IMR-90 (cell line): ENCODE measurements around the gene CINP. TPM values are rescaled to one million over a fixed set of nuclear protein-coding genes. Genes with fewer than 3 reads are reported as not detected.

Experiments
- ATAC-seq: fragments of 200-7000 bp; cut with Tn5 transposase; 2 replicates; pipeline ENCODE4 v1.9.1; 2020; ENCODE audit warnings: low read depth, mild to moderate bottlenecking, moderate library complexity
- BruUV-seq: library from RNA; stranded (reverse); fragments of 400-500 nt; replicated peaks from 2 replicates; lab custom pipeline; 2021; lab: Mats Ljungman, UMichigan
- CTCF ChIA-PET: fragments of 300-600 bp; formaldehyde crosslinking; extraction: SDS; loops from one replicate; lab custom pipeline; 2021; ENCODE audit warnings: antibody characterized with exemption; lab: Yijun Ruan, JAX
- POLR2A ChIA-PET: fragments of 300-600 bp; sonication (Branson Sonifier 250); formaldehyde crosslinking; loops from one replicate; lab custom pipeline; 2022; ENCODE audit warnings: antibody characterized with exemption; ENCODE audit not compliant: unreplicated experiment; lab: Charles Lee
- DNase-seq: peaks from one replicate; pipeline ENCODE4 v3.0.0; 2013
- H2AFZ ChIP-seq: replicated peaks from 2 replicates; pipeline ENCODE3; 2013; ENCODE audit warnings: low read length, mild to moderate bottlenecking; ENCODE audit not compliant: poor library complexity
- H2AK5ac ChIP-seq: 2 replicates; pipeline ENCODE4 v1.6.1; 2013; ENCODE audit warnings: low read depth, low read length, inconsistent platforms
- H2AK9ac ChIP-seq: replicated peaks from 2 replicates; pipeline ENCODE3; 2013; ENCODE audit warnings: mild to moderate bottlenecking, low read depth, low read length, moderate library complexity; ENCODE audit not compliant: poor library complexity
- H2BK120ac ChIP-seq: 2 replicates; pipeline ENCODE4 v1.6.1; 2013; ENCODE audit warnings: low read depth, low read length, inconsistent platforms
- H2BK15ac ChIP-seq: 3 replicates; pipeline ENCODE4 v1.6.1; 2013; ENCODE audit warnings: low read depth, low read length, inconsistent platforms
- H2BK20ac ChIP-seq: 2 replicates; pipeline ENCODE4 v1.6.1; 2013; ENCODE audit warnings: low read depth, mild to moderate bottlenecking, inconsistent platforms, low read length, moderate library complexity
- H2BK5ac ChIP-seq: 2 replicates; pipeline ENCODE4 v1.6.1; 2013; ENCODE audit warnings: mild to moderate bottlenecking, low read depth, low read length, inconsistent platforms; ENCODE audit not compliant: poor library complexity, severe bottlenecking
- H3K14ac ChIP-seq: replicated peaks from 2 replicates; pipeline ENCODE4 v1.6.1; 2013; ENCODE audit warnings: low read depth, low read length, inconsistent platforms
- H3K18ac ChIP-seq: 2 replicates; pipeline ENCODE4 v1.6.1; 2013; ENCODE audit warnings: low read depth, low read length, control low read depth
- H3K23ac ChIP-seq: 2 replicates; pipeline ENCODE4 v1.6.1; 2013; ENCODE audit warnings: low read depth, low read length, inconsistent platforms
- H3K27ac ChIP-seq: 2 replicates; pipeline ENCODE4 v1.5.1; 2013; ENCODE audit warnings: mild to moderate bottlenecking, control low read depth, low read length; ENCODE audit not compliant: insufficient read depth
- H3K27me3 ChIP-seq: 2 replicates; pipeline ENCODE4 v1.6.1; 2013; ENCODE audit warnings: low read length; ENCODE audit not compliant: control insufficient read depth, insufficient read depth
- H3K36me3 ChIP-seq: 2 replicates; pipeline ENCODE4 v1.6.1; 2013; ENCODE audit warnings: low read length, mixed read lengths; ENCODE audit not compliant: control insufficient read depth, insufficient read depth
- H3K4ac ChIP-seq: 2 replicates; pipeline ENCODE4 v1.6.1; 2013; ENCODE audit warnings: low read depth, low read length, inconsistent platforms
- H3K4me1 ChIP-seq: 2 replicates; pipeline ENCODE4 v1.6.1; 2013; ENCODE audit warnings: low read length, mixed read lengths; ENCODE audit not compliant: control insufficient read depth, insufficient read depth
- H3K4me2 ChIP-seq: 2 replicates; pipeline ENCODE4 v1.6.1; 2013; ENCODE audit warnings: low read depth, mild to moderate bottlenecking, control low read depth, low read length, moderate library complexity
- H3K4me3 ChIP-seq: 2 replicates; pipeline ENCODE4 v1.5.1; 2013; ENCODE audit warnings: low read depth, mild to moderate bottlenecking, control low read depth, low read length, moderate library complexity; ENCODE audit not compliant: insufficient read depth
- H3K56ac ChIP-seq: 2 replicates; pipeline ENCODE4 v1.6.1; 2013; ENCODE audit warnings: low read length, inconsistent platforms; ENCODE audit not compliant: insufficient read depth; ENCODE audit errors: extremely low read depth
- H3K79me1 ChIP-seq, 2 experiments: 2 replicates each; pipeline ENCODE4 v1.6.1; 2013; ENCODE audit warnings: low read length in 2 of 2, inconsistent platforms in 1 of 2, low read depth in 1 of 2
- H3K9ac ChIP-seq: 2 replicates; pipeline ENCODE4 v1.6.1; 2013; ENCODE audit warnings: low read depth, low read length, control low read depth
- H3K9me1 ChIP-seq: 2 replicates; pipeline ENCODE4 v1.6.1; 2013; ENCODE audit warnings: low read length, inconsistent platforms; ENCODE audit not compliant: insufficient read depth
- H3K9me3 ChIP-seq: 2 replicates; pipeline ENCODE4 v1.6.1; 2013; ENCODE audit warnings: low read length; ENCODE audit not compliant: control insufficient read depth, insufficient read depth
- H4K20me1 ChIP-seq: 2 replicates; pipeline ENCODE4 v1.6.1; 2013; ENCODE audit warnings: low read length, inconsistent platforms; ENCODE audit not compliant: insufficient read depth
- H4K5ac ChIP-seq: 2 replicates; pipeline ENCODE4 v1.6.1; 2013; ENCODE audit warnings: mild to moderate bottlenecking, low read depth, low read length, control low read depth
- H4K8ac ChIP-seq, 2 experiments: 2 replicates each; pipeline ENCODE4 v1.6.1; 2013; ENCODE audit warnings: low read depth in 2 of 2, low read length in 2 of 2, control low read depth in 1 of 2, inconsistent platforms in 1 of 2
- H4K91ac ChIP-seq: 2 replicates; pipeline ENCODE4 v1.6.1; 2013; ENCODE audit warnings: low read depth, low read length, inconsistent platforms; ENCODE audit not compliant: insufficient read depth
- BHLHE40 ChIP-seq: fragments of 150-350 bp; IDR thresholded peaks from 2 replicates; pipeline ENCODE4 v1.6.1; 2016; ENCODE audit warnings: mild to moderate bottlenecking, low read depth, low read length
- CEBPB ChIP-seq: IDR thresholded peaks from 2 replicates; pipeline ENCODE4 v1.6.1; 2012; ENCODE audit warnings: low read depth, low read length, improper control_type of control experiment
- CHD1 ChIP-seq: IDR thresholded peaks from 2 replicates; pipeline ENCODE4 v1.6.1; 2012; ENCODE audit warnings: low read depth, low read length, improper control_type of control experiment
- CTCF ChIP-seq: conservative IDR thresholded peaks from 2 replicates; pipeline ENCODE4 v1.5.1; 2012; ENCODE audit warnings: mild to moderate bottlenecking, low read depth, low read length, improper control_type of control experiment
- ELK1 ChIP-seq: fragments of 150-350 bp; IDR thresholded peaks from 2 replicates; pipeline ENCODE4 v1.6.1; 2016; ENCODE audit warnings: low read depth, mild to moderate bottlenecking, low read length, moderate library complexity, borderline replicate concordance
- FOS ChIP-seq: fragments of 150-350 bp; IDR thresholded peaks from 2 replicates; pipeline ENCODE4 v1.6.1; 2016; ENCODE audit warnings: low read depth, low read length
- MAFK ChIP-seq: IDR thresholded peaks from 2 replicates; pipeline ENCODE4 v1.6.1; 2012; ENCODE audit warnings: low read depth, low read length, improper control_type of control experiment
- MAZ ChIP-seq: IDR thresholded peaks from 2 replicates; pipeline ENCODE4 v1.6.1; 2012; ENCODE audit warnings: low read depth, mild to moderate bottlenecking, low read length, improper control_type of control experiment, moderate library complexity, borderline replicate concordance
- MXI1 ChIP-seq: IDR thresholded peaks from 2 replicates; pipeline ENCODE4 v1.6.1; 2012; ENCODE audit warnings: low read depth, mild to moderate bottlenecking, low read length, moderate library complexity, borderline replicate concordance
- NFE2L2 ChIP-seq: fragments of 150-350 bp; IDR thresholded peaks from 2 replicates; pipeline ENCODE4 v1.6.1; 2016; ENCODE audit warnings: low read depth, mild to moderate bottlenecking, low read length
- POLR2A ChIP-seq: IDR thresholded peaks from 2 replicates; pipeline ENCODE4 v1.6.1; 2012; ENCODE audit warnings: mild to moderate bottlenecking, low read depth, low read length
- RAD21 ChIP-seq: IDR thresholded peaks from 2 replicates; pipeline ENCODE4 v1.6.1; 2012; ENCODE audit warnings: low read length, improper control_type of control experiment
- RCOR1 ChIP-seq: IDR thresholded peaks from 2 replicates; pipeline ENCODE4 v1.6.1; 2012; ENCODE audit warnings: mild to moderate bottlenecking, low read length, improper control_type of control experiment; ENCODE audit not compliant: insufficient replicate concordance
- RFX5 ChIP-seq: IDR thresholded peaks from 2 replicates; pipeline ENCODE4 v1.8.0; 2012; ENCODE audit warnings: low read depth, mild to moderate bottlenecking, low read length, moderate library complexity
- SMC3 ChIP-seq: fragments of 150-350 bp; IDR thresholded peaks from 2 replicates; pipeline ENCODE4 v1.6.1; 2016; ENCODE audit warnings: low read depth, mild to moderate bottlenecking, antibody characterized with exemption, low read length, moderate library complexity
- USF2 ChIP-seq: fragments of 150-350 bp; IDR thresholded peaks from 2 replicates; pipeline ENCODE4 v1.6.1; 2017; ENCODE audit warnings: mild to moderate bottlenecking, antibody characterized with exemption, low read length, low read depth
- dilution Hi-C: fragments of 300-500 bp; cut with HindIII; formaldehyde crosslinking; loops from one replicate; pipeline ENCODE4 v1.14.3; 2018; ENCODE audit warnings: low sequenced_read_pairs; ENCODE audit not compliant: unreplicated experiment
- in situ Hi-C: fragments of 300-500 bp; cut with MboI; formaldehyde crosslinking; loops from 3 replicates; pipeline ENCODE4 v1.14.3; 2019; ENCODE audit warnings: low sequenced_read_pairs, inconsistent platforms, mixed read lengths
- intact Hi-C: fragments of 100-400 bp; cut with micrococcal nuclease; formaldehyde crosslinking; loops from 2 replicates; pipeline ENCODE4 v1.10.0; 2022
- polyA plus RNA-seq, 3 experiments: library from polyadenylated mRNA; depleted of rRNA; stranded (reverse); fragments of >200 nt; gene quantifications; 2 replicates each; pipeline ENCODE4 v1.2.3, GENCODE V29; 2012; ENCODE audit warnings: low replicate concordance in 1 of 3
- total RNA-seq: library from RNA; depleted of rRNA; stranded (reverse); fragments of >200 nt; gene quantifications from 2 replicates; pipeline ENCODE4 v1.2.3, GENCODE V29; 2012

Gene CINP
- total and polyA plus RNA-seq, 2 of the 4 experiments (the other 2 are of a cell fraction), result 41.9 to 56.4 TPM

- ChIA-PET POLR2A (no interaction called here), CTCF (no interaction called here)
- Histone ChIP-seq H3K27me3 (no peaks in the 10 kb centered on the region), H3K36me3 (peaks cover 3% of the 10 kb centered on the region), H4K5ac (no peak overlapping the region), H3K56ac (no peak overlapping the region), H4K91ac (no peak overlapping the region), H3K14ac (no peak overlapping the region), H4K8ac (no peak overlapping the region), H2BK15ac (no peak overlapping the region), H2AFZ (no peak overlapping the region), H3K23ac (no peak overlapping the region), H2AK9ac (no peak overlapping the region), H3K79me1 (peaks cover 7 to 20% of the 10 kb centered on the region in 2 experiments; a peak in 2 of 4 replicates), H3K4me1 (peaks cover 6% of the 10 kb centered on the region; the same call in 1 of the 2 replicates), H2AK5ac (no peak overlapping the region), H3K9ac (no peak overlapping the region), H3K18ac (no peak overlapping the region), H3K4me2 (no peak overlapping the region), H3K4me3 (no peak overlapping the region), H3K4ac (no peak overlapping the region), H2BK20ac (no peak overlapping the region), H3K27ac (no peak overlapping the region), H3K9me1 (0 out of 2 replicates have a peak, but pooled peaks cover 2% of the 10 kb centered on the region), H3K9me3 (no peaks in the 10 kb centered on the region; the same call in 1 of the 2 replicates), H2BK120ac (no peak overlapping the region), H2BK5ac (no peak overlapping the region), H4K20me1 (no peaks in the 10 kb centered on the region; the same call in 1 of the 2 replicates)
- in situ Hi-C loops (no loop called here), intact Hi-C loops (no loop called here), dilution Hi-C loops (no loop called here)
- no TSS peak for BruUV-seq
- ATAC-seq, result no peak
- TF ChIP-seq BHLHE40 (no peak), MAZ (no peak), MAFK (no peak), SMC3 (no peak), FOS (no peak), USF2 (no peak), RCOR1 (no peak), CTCF (no peak), CHD1 (no peak), POLR2A (no peak), RFX5 (no peak), RAD21 (no peak), ELK1 (no peak), NFE2L2 (no peak), MXI1 (no peak), CEBPB (no peak)
- DNase-seq, result no peak
Observed at GRCh38 chr14:102387086-102387485, 24.4 kb upstream of the CINP start.
